Skeletal muscle tissue (tissue), 4 donors: ENCODE results near the gene CARD14. TPM values are rescaled to one million over a fixed set of nuclear protein-coding genes. Genes with fewer than 3 reads are reported as not detected.

Source experiments
- H3K27ac ChIP-seq: one replicate; pipeline ENCODE4 v1.7.0; 2013; ENCODE audit warnings: mild to moderate bottlenecking, low read depth, low read length, inconsistent platforms
- H3K27me3 ChIP-seq, 3 donors: one replicate each; pipeline ENCODE4 v1.7.0; 2013; ENCODE audit warnings: low read length in 3 of 3; ENCODE audit not compliant: control insufficient read depth in 3 of 3, insufficient read depth in 3 of 3
- H3K36me3 ChIP-seq, 3 donors: one replicate each; pipeline ENCODE4 v1.7.0; 2013; ENCODE audit warnings: low read length in 3 of 3; ENCODE audit not compliant: control insufficient read depth in 3 of 3, insufficient read depth in 3 of 3
- H3K4me1 ChIP-seq, 3 donors: one replicate each; pipeline ENCODE4 v1.7.0; 2013; ENCODE audit warnings: low read length in 3 of 3, mild to moderate bottlenecking in 3 of 3; ENCODE audit not compliant: control insufficient read depth in 3 of 3, insufficient read depth in 3 of 3
- H3K4me3 ChIP-seq, 3 donors: one replicate each; pipeline ENCODE4 v1.7.0; 2013; ENCODE audit warnings: low read length in 3 of 3
- H3K9ac ChIP-seq, 3 donors: one replicate each; pipeline ENCODE4 v1.7.0; 2013; ENCODE audit warnings: low read length in 3 of 3, mild to moderate bottlenecking in 3 of 3, moderate library complexity in 2 of 3, low read depth in 1 of 3
- H3K9me3 ChIP-seq, 3 donors: one replicate each; pipeline ENCODE4 v1.7.0; 2013; ENCODE audit warnings: low read length in 3 of 3; ENCODE audit not compliant: control insufficient read depth in 3 of 3
- total RNA-seq: library from RNA; depleted of rRNA; stranded (reverse); fragments of >200 nt; gene quantifications from one replicate; pipeline ENCODE4 v1.2.3, GENCODE V29; 2014
- donor health status: Osteomylitis.

CARD14 gene
- total RNA-seq, 1 donor from 2014 or later, result 0.52 TPM

DNA sequence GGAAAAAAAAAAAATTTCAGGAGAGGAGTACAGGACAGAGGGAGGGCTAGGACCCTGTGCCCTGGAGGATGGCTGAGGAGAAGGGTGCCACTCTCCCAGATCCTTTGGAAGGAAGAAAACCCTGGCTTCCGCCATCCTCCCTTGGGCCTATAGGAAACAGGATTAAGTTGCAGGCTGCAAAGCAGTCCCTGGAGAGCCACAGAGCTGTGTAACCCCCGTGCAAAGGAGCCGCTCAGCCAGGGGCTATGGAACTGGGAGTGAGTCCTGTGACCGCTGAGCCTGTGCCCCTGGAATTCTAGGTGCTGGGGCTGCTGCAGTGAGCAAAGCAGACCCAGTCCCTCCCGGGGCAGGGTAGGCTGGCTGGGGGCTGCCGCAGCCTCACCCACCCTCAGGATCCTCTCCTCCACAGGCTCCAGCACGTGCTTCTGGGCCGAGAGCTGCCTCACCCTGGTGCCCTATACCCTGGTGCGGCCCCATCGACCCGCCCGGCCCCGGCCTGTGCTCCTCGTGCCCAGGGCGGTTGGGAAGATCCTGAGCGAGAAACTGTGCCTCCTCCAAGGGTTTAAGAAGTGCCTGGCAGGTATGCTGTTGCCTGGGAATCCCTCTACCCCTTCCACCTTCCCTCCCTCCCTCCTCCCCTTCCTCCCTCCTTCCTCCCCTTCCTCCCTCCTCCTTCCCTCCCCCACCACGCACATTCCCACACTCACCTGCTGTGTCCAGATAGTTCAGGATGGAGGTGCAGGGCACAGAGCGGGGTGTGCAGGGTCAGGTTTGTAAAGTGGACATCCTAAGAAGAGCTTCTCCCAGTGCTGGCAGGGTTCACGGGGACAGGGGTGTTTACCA is 35.0 kb downstream of the CARD14 start:
- Histone ChIP-seq H3K9me3 (no peaks in the 10 kb centered on the region), H3K27me3 (no peaks in the 10 kb centered on the region), H3K9ac (no peak overlapping the region), H3K36me3 (peaks cover 4 to 16% (median 7%) of the 10 kb centered on the region in 3 donors), H3K27ac (no peak overlapping the region), H3K4me3 (no peak overlapping the region), H3K4me1 (no peaks in the 10 kb centered on the region)

DNA sequence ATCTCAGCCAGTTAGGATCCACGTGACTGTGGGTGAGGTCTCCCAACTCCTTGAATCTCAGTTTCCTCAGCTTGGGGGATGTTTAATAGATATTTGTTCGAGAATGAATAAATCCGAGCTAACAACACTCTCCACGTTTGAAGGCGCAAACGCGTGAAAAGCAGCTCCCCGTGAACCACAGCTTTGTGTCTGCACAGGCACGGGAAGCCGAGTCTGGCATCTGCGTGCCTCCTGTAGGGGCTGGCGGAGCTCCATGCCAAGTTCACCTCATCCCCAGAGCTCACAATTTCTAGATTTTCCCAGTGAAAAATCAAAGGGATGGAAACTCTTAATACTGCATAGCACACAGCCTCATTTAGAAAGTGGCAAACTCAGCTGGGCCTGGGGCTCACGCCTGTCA is 36.0 kb downstream of the CARD14 start:
- no peaks in the 10 kb centered on the region for H3K9me3 ChIP-seq
- H3K27ac ChIP-seq, result no peak overlapping the region
- no peaks in the 10 kb centered on the region for H3K27me3 ChIP-seq
- no peaks in the 10 kb centered on the region for H3K4me1 ChIP-seq
- H3K36me3 ChIP-seq, result peaks cover 13 to 25% (median 16%) of the 10 kb centered on the region in 3 donors
- H3K9ac ChIP-seq, result no peak overlapping the region
- no peak overlapping the region for H3K4me3 ChIP-seq

DNA sequence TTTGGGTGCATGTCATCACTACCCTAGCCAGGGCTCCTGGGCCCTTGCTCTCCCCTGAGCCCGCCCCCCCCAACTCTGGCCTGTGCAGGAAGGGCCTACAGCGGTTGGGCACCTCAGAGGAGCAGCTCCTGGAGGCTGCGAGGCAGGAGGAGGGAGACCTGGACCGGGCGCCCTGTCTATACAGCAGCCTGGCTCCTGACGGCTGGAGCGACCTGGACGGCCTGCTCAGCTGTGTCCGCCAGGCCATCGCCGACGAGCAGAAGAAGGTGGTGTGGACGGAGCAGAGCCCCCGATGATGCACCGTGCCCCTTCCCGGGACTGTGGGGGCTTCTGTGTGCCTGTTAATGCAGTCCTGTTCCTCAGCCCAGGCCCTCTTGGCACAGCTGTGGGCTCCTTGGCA is 38.2 kb downstream of the CARD14 start:
- H3K36me3 ChIP-seq, result peaks cover 29 to 40% (median 30%) of the 10 kb centered on the region in 3 donors
- H3K27me3 ChIP-seq, result no peaks in the 10 kb centered on the region
- H3K4me1 ChIP-seq, result no peaks in the 10 kb centered on the region
- no peak overlapping the region for H3K27ac ChIP-seq
- H3K4me3 ChIP-seq, result no peak overlapping the region
- H3K9ac ChIP-seq, result no peak overlapping the region
- H3K9me3 ChIP-seq, result no peaks in the 10 kb centered on the region

DNA sequence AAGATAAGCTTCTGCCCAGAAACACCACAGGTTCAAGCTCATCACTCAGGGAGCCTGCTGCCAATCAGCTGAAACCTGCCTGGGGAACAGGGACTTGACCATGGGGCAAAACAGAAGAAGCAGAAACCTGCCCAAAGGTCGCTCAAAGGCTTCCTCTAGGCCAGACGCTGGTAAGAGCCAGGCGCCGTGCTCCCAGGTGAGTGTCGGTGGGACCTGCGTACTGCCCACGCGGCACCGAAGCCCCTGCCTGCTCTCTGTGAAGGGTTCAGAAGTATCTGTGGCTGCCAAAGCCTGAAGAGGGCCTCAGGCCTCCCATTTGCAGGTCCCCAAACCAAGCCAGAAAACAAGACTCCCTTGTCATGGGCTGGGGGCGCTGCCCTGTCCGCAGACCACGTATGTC is 39.9 kb downstream of the CARD14 start:
- Histone ChIP-seq H3K36me3 (peaks cover 36 to 40% (median 38%) of the 10 kb centered on the region in 3 donors), H3K27me3 (no peaks in the 10 kb centered on the region), H3K9ac (no peak overlapping the region)

DNA sequence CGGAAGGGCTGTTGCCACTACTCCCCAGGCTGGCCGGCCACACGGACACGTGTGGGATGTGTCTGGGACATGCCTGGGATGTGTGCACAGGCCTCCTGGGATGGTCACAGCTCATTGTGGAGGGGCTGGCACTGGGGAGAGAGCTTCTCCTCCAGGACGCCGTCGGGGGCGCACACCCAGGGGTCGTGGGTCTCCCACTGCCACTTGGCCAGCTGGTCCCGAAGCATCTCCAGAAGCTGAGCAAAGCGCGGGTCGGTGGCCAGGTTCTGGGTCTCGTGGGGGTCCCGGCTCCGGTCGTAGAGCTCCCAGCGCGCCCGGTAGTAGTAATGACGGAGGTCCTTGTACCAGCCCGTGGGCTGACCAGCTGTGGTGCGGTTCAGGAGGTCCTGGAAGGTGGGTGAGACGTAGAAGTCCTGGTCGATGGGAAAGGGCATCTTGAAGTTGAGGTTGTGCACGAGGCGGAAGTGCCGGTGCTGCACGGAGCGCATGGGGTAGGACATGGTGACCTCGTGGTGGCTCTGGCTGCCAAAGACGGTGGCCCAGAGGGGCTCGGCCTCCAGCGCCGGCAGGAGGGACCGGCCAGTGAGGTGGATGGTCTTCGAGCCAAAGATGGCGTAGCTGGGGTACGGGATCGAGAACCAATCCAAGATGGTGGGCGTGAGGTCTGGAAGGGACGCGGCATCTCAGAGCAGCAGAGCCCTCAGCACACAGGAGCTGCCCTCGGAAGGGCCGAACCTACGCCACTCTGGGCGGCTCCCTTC is 40.7 kb downstream of the CARD14 start:
- Histone ChIP-seq H3K27me3 (no peaks in the 10 kb centered on the region), H3K9ac (no peak overlapping the region), H3K4me1 (no peaks in the 10 kb centered on the region), H3K9me3 (no peaks in the 10 kb centered on the region), H3K27ac (no peak overlapping the region), H3K36me3 (peaks cover 36 to 40% (median 40%) of the 10 kb centered on the region in 3 donors), H3K4me3 (no peak overlapping the region)

More for the DNA sequence above, 39.9 kb downstream of the CARD14 start:
- Histone ChIP-seq H3K4me3 (no peak overlapping the region), H3K27ac (no peak overlapping the region), H3K4me1 (no peaks in the 10 kb centered on the region), H3K9me3 (no peaks in the 10 kb centered on the region)

DNA sequence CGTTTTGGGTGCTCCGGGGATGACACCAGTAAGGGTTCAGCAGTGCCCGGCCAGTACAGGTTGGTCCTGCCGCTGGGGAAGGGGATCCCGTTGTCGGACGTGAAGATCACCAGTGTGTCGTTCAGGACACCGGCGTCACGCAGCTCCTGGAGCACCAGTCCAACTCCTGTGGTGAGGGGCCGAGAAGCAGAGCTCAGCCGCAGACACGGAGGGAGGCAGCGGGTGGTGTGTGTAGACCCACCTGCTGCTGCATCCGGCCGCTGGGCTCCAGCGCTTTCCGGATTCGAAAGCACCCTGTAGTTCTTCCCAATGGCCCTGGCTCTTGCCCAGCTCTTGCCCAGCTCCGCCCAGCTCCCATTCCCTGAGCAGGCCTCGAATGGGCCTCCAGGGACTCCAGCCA is 42.3 kb downstream of the CARD14 start:
- Histone ChIP-seq H3K27ac (no peak overlapping the region), H3K27me3 (no peaks in the 10 kb centered on the region), H3K9me3 (no peaks in the 10 kb centered on the region), H3K4me3 (no peak overlapping the region), H3K4me1 (no peaks in the 10 kb centered on the region), H3K9ac (no peak overlapping the region), H3K36me3 (peaks cover 43 to 53% (median 48%) of the 10 kb centered on the region in 3 donors)

DNA sequence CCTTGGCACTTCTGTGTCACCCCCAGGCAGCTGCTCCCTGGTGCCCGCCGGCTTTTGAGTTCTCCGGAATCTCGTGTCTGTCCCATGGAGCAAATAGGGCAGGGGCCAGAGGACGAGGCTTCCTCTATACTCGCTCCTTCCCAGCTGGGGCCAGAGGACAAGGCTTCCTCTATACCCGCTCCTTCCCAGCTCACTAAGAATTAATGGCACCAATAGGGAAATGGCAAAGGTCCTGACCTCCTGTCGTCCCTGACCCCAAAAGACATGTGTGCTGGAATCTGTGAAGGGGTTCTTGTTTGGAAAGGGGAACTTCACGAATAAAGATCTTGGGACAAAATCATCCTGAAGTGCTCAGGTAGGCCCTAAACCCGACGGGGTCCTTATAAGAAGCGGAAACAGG is 42.7 kb downstream of the CARD14 start:
- H3K9ac ChIP-seq, result no peak overlapping the region
- no peaks in the 10 kb centered on the region for H3K27me3 ChIP-seq
- no peak overlapping the region for H3K4me3 ChIP-seq
- peaks cover 46 to 57% (median 52%) of the 10 kb centered on the region in 3 donors for H3K36me3 ChIP-seq
- no peaks in the 10 kb centered on the region for H3K4me1 ChIP-seq
- H3K9me3 ChIP-seq, result no peaks in the 10 kb centered on the region
- H3K27ac ChIP-seq, result no peak overlapping the region

DNA sequence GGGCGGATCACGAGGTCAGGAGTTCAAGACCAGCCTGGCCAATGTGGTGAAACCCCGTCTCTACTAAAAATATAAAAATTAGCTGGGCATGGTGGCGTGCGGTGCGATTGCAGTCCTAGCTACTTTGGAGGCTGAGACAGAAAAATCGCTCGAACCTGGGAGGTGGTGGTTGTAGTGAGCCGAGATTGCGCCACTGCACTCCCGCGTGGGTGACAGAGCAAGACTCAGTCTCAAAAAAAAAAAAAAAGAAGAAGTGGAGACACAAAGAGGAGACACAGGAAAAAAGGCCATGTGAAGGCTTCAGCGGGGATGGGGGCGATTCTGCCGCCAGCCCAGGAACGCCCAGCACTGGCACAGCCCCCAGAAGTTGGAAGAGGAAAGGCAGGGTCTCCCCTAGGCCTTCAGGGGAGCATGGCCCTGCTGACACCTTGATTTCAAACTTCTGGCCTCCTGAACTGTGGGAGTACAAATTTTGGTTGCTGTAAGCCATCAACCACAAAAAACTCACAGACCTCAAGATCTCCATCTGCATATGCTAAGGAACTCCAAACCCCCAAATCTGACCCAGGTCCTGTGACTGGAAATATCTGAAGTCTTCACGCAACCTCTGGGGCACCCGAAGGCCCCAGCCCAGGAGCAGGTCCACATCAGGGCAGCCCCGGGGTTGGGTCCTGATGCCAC is 43.3 kb downstream of the CARD14 start:
- Histone ChIP-seq H3K9me3 (no peaks in the 10 kb centered on the region), H3K4me1 (peaks cover 0 to 4% (median 0%) of the 10 kb centered on the region in 3 donors), H3K4me3 (no peak overlapping the region), H3K27me3 (no peaks in the 10 kb centered on the region), H3K27ac (no peak overlapping the region), H3K36me3 (peaks cover 50 to 58% (median 54%) of the 10 kb centered on the region in 3 donors), H3K9ac (no peak overlapping the region)

DNA sequence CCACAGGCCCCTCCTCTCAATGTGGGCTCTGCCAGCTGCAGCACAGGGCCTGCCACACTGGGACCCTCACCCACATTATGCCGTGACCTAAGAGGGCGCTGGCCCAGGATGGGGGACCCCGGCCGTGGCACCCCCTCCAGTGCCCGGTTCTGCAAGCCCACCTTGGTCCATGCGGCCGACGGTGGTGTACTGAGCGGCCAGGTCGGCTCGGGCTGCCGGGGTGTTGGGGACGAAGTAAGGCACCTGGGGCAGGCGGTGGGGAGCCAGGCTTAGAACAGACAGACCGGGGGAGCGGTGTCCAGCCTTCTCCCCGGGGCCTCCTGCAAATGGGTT is 43.8 kb downstream of the CARD14 start:
- Histone ChIP-seq H3K4me3 (no peak overlapping the region), H3K27ac (no peak overlapping the region), H3K9me3 (no peaks in the 10 kb centered on the region), H3K27me3 (no peaks in the 10 kb centered on the region), H3K9ac (no peak overlapping the region), H3K4me1 (peaks cover 0 to 5% (median 0%) of the 10 kb centered on the region in 3 donors), H3K36me3 (peaks cover 50 to 59% (median 55%) of the 10 kb centered on the region in 3 donors)
